GM12874 (cell line): ENCODE results near the gene IGDCC3.

Experiments used
- CTCF ChIP-seq: IDR thresholded peaks from 2 replicates; pipeline ENCODE4 v1.5.1; 2011; ENCODE audit warnings: low read depth, mild to moderate bottlenecking, control low read depth, low read length, moderate library complexity; ENCODE audit not compliant: insufficient read depth

IGDCC3 gene

GRCh38 chr15:65377976-65378366, at the start of gene IGDCC3:
Gene IGDCC3 (minus strand): TSS chr15:65378002. CDS start chr15:65377788, 214 bp downstream.
- no peak for TF ChIP-seq CTCF

- TF ChIP-seq CTCF, result no peak
Measured at GRCh38 chr15:65426216-65426853, 48.5 kb upstream of the IGDCC3 start.

GRCh38 chr15:65424683-65425082, 46.9 kb upstream of the IGDCC3 start:
- TF ChIP-seq CTCF, result no peak

GRCh38 chr15:65423976-65424679, 46.3 kb upstream of the IGDCC3 start:
- TF ChIP-seq CTCF, result no peak

GRCh38 chr15:65423150-65423975, 45.6 kb upstream of the IGDCC3 start:
- TF ChIP-seq CTCF, result no peak

GRCh38 chr15:65421360-65422215, 43.8 kb upstream of the IGDCC3 start:
- TF ChIP-seq CTCF, result no peak
